ENCODE data around the gene PARD6A.

DNA sequence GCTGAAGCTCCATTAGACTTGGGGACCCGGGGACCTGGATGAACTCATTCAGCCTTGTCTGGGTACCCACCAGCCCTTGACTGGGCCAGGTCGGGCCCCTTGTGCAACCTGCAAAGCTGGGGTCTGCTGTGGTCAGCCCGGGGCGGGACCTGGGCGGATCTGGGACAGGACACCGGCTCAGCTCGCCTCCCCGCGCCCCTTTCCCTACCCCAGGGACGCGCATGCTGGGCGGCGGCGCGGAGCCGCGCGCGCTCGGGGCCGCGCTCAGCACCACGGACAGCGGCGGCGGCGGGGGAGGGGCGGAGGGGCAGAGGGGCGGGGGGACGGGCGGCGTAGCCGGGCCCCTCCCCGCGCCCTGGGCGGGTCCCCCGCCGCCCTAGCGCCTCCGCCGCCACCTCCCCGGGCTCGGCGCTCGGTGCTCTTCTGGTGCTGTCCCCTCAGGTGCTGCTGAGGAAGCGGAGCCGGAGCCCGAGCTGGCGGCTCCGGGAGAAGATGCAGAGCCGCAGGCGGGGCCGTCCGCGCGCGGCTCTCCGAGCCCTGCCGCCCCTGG, 8.1 kb upstream of the PARD6A start:
- no peak for TF ChIP-seq EZH2phosphoT487 (IDR thresholded peaks at IDR 0.05; ENCODE audit: insufficient read depth, low read depth)
- TF ChIP-seq EZH2 (IDR thresholded peaks at IDR 0.05; ENCODE audit: insufficient read depth, poor library complexity, severe bottlenecking), result no peak

Measured in GM23248 (cell line).